GM23338 (cell line): ENCODE results near the gene ETV4.

Experiments used
- EZH2phosphoT487 ChIP-seq: fragments of 200-600 bp; sonication (generic); IDR thresholded peaks from one replicate; pipeline ENCODE4 v1.8.1; 2018; ENCODE audit warnings: antibody characterized with exemption; ENCODE audit not compliant: unreplicated experiment
- POLR2AphosphoS5 ChIP-seq: IDR thresholded peaks from 2 replicates; pipeline ENCODE4 v1.6.1; 2016; ENCODE audit warnings: antibody characterized with exemption, low read depth
- TF ChIP-seq, protein P1 (sequence below), 2 experiments: fragments of 200-600 bp in 1 of 2; sonication (generic) in 1 of 2; conservative IDR thresholded peaks; 2 replicates each; pipeline versions ENCODE4 v1.5.1 to v1.6.1; 2016 to 2017; ENCODE audit warnings: antibody characterized with exemption in 2 of 2, low read depth in 2 of 2, mild to moderate bottlenecking in 2 of 2, moderate library complexity in 1 of 2
- TF ChIP-seq, protein P2 (sequence below): IDR thresholded peaks from one replicate; pipeline ENCODE4 v1.6.1; 2018; ENCODE audit warnings: antibody characterized with exemption; ENCODE audit not compliant: unreplicated experiment

DNA sequence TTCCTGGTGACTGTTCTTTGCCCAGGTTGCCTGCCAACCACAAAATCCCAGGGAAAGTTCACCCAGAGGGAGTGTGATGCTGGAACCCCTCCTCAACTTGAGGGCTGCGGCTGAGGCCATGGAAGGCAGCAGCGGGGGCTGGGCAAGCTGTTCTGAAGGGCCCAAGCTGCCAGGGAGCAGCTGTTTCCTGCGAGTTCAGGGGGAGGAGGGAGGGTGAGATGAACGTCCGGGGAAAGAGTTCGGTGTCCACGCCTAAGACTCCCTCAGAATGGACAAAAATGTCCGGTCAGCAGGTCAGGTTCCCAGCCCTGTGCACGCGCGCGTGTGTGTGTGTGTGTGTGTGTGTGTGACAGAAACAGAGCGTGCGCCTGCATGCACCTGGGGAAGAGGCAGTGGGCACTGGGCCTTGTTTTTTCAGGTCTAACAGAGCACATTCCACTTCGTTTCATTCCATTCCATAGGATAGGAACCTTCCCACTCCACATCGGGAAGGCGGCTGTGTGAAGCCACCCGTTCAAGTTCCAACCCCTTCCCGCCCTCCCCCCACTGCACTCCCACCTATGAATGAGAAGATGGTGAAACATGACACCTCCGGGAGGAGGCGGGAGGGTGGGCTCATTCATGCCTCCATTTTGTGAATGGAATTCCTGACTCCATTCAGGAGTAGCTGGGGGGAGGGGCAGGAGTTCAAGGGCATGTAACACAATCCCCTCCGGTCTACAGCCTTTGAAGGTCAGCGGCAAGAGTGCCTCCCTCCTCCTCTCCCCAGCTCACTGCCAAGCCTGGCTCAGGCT lies 15.7 kb downstream of the ETV4 start:
- TF ChIP-seq EZH2phosphoT487 (no peak), POLR2AphosphoS5 (peak; percentile 73)
- TF ChIP-seq, protein P1, sequence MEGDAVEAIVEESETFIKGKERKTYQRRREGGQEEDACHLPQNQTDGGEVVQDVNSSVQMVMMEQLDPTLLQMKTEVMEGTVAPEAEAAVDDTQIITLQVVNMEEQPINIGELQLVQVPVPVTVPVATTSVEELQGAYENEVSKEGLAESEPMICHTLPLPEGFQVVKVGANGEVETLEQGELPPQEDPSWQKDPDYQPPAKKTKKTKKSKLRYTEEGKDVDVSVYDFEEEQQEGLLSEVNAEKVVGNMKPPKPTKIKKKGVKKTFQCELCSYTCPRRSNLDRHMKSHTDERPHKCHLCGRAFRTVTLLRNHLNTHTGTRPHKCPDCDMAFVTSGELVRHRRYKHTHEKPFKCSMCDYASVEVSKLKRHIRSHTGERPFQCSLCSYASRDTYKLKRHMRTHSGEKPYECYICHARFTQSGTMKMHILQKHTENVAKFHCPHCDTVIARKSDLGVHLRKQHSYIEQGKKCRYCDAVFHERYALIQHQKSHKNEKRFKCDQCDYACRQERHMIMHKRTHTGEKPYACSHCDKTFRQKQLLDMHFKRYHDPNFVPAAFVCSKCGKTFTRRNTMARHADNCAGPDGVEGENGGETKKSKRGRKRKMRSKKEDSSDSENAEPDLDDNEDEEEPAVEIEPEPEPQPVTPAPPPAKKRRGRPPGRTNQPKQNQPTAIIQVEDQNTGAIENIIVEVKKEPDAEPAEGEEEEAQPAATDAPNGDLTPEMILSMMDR (conservative IDR thresholded peaks at IDR 0.05; ENCODE audit: low read depth in 2 of 2): no peak
- TF ChIP-seq, protein P2, sequence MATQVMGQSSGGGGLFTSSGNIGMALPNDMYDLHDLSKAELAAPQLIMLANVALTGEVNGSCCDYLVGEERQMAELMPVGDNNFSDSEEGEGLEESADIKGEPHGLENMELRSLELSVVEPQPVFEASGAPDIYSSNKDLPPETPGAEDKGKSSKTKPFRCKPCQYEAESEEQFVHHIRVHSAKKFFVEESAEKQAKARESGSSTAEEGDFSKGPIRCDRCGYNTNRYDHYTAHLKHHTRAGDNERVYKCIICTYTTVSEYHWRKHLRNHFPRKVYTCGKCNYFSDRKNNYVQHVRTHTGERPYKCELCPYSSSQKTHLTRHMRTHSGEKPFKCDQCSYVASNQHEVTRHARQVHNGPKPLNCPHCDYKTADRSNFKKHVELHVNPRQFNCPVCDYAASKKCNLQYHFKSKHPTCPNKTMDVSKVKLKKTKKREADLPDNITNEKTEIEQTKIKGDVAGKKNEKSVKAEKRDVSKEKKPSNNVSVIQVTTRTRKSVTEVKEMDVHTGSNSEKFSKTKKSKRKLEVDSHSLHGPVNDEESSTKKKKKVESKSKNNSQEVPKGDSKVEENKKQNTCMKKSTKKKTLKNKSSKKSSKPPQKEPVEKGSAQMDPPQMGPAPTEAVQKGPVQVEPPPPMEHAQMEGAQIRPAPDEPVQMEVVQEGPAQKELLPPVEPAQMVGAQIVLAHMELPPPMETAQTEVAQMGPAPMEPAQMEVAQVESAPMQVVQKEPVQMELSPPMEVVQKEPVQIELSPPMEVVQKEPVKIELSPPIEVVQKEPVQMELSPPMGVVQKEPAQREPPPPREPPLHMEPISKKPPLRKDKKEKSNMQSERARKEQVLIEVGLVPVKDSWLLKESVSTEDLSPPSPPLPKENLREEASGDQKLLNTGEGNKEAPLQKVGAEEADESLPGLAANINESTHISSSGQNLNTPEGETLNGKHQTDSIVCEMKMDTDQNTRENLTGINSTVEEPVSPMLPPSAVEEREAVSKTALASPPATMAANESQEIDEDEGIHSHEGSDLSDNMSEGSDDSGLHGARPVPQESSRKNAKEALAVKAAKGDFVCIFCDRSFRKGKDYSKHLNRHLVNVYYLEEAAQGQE: no peak
